PC-9 (cell line): ENCODE results near the gene GPC1.

Source experiments
- EZH2 ChIP-seq: fragments of 200-600 bp; sonication (generic); IDR thresholded peaks from 2 replicates; pipeline ENCODE4 v1.8.0; 2017; ENCODE audit warnings: antibody characterized with exemption, low read depth
- TF ChIP-seq, protein P1 (sequence below): fragments of 200-600 bp; sonication (generic); conservative IDR thresholded peaks from 2 replicates; pipeline ENCODE4 v1.6.1; 2017; ENCODE audit warnings: mixed run types, antibody characterized with exemption, mild to moderate bottlenecking, moderate library complexity

DNA sequence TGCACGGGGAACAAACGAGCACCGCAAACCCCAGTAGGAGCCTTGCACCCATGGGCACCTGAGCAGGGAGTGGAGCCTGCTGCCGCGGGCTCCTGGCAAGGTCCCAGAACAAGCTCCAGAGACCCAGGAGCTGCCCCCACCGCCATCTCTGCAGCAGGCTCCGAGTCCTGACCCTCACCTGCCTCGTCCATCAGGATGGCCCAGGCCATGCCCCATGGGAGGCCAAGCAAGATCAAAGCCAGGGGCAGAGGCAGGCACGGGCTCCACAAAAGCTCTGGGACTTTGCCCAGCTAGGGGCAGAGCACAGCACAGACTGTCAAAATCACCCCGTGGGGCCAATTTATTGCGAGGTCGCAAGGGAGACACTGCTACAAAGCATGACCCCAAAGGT, 43.6 kb downstream of the GPC1 start:
- no peak for TF ChIP-seq EZH2
- TF ChIP-seq, protein P1, sequence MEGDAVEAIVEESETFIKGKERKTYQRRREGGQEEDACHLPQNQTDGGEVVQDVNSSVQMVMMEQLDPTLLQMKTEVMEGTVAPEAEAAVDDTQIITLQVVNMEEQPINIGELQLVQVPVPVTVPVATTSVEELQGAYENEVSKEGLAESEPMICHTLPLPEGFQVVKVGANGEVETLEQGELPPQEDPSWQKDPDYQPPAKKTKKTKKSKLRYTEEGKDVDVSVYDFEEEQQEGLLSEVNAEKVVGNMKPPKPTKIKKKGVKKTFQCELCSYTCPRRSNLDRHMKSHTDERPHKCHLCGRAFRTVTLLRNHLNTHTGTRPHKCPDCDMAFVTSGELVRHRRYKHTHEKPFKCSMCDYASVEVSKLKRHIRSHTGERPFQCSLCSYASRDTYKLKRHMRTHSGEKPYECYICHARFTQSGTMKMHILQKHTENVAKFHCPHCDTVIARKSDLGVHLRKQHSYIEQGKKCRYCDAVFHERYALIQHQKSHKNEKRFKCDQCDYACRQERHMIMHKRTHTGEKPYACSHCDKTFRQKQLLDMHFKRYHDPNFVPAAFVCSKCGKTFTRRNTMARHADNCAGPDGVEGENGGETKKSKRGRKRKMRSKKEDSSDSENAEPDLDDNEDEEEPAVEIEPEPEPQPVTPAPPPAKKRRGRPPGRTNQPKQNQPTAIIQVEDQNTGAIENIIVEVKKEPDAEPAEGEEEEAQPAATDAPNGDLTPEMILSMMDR: no peak
